LNCAP (cell line): ENCODE results near the gene COQ8A.

ENCODE experiments used
- CTCF ChIP-seq: fragments of 450-650 bp; IDR thresholded peaks from 2 replicates; pipeline ENCODE4 v1.5.1; 2017; ENCODE audit warnings: mild to moderate bottlenecking

COQ8A gene

GRCh38 chr1:226908913-226909312 lies 31.2 kb upstream of the COQ8A start:
- TF ChIP-seq CTCF = no peak

GRCh38 chr1:226912587-226913176 lies 27.4 kb upstream of the COQ8A start:
- TF ChIP-seq CTCF = no peak; the same call in 1 of the 2 replicates

GRCh38 chr1:226915672-226915995 lies 24.5 kb upstream of the COQ8A start:
- no peak for TF ChIP-seq CTCF

GRCh38 chr1:226916497-226916896 lies 23.6 kb upstream of the COQ8A start:
- TF ChIP-seq CTCF = no peak

GRCh38 chr1:226919587-226919986 lies 20.5 kb upstream of the COQ8A start:
- no peak for TF ChIP-seq CTCF

- TF ChIP-seq CTCF = no peak
Measured at GRCh38 chr1:226919995-226920394, 20.1 kb upstream of the COQ8A start.

GRCh38 chr1:226920446-226920894 lies 19.6 kb upstream of the COQ8A start:
- TF ChIP-seq CTCF = no peak

- no peak for TF ChIP-seq CTCF
Measured at GRCh38 chr1:226921504-226921903, 18.6 kb upstream of the COQ8A start.
